Lung (tissue), 12 donors: ENCODE data around the gene PKD1. TPM values are rescaled to one million over a fixed set of nuclear protein-coding genes. Genes with fewer than 3 reads are reported as not detected.
A peak's percentile ranks its signal among the peaks of the same experiment; 100 is the strongest.

Experiments used
- ATAC-seq: fragments of 200-7000 bp; cut with Tn5 transposase; one replicate; pipeline ENCODE4 v1.9.1; 2020; ENCODE audit warnings: moderate number of reproducible peaks; ENCODE audit not compliant: insufficient read depth, low FRiP score
- DNase-seq, 3 donors: peaks; one replicate each; pipeline ENCODE4 v3.0.0-alpha.2; 2013 to 2017
- H3K27ac ChIP-seq, 2 donors: one replicate each; pipeline ENCODE4 v1.5.1; 2013; ENCODE audit warnings: mild to moderate bottlenecking in 2 of 2, moderate library complexity in 2 of 2, control low read depth in 1 of 2, inconsistent platforms in 1 of 2, low read depth in 1 of 2, low read length in 1 of 2
- H3K27me3 ChIP-seq, 3 donors: one replicate each; pipeline ENCODE4 v1.5.1; 2013; ENCODE audit warnings: low read length in 2 of 3; ENCODE audit not compliant: control insufficient read depth in 3 of 3, insufficient read depth in 3 of 3
- H3K36me3 ChIP-seq, 4 donors: one replicate each; pipeline ENCODE4 v1.5.1; 2013; ENCODE audit warnings: low read length in 4 of 4, mild to moderate bottlenecking in 1 of 4, moderate library complexity in 1 of 4; ENCODE audit not compliant: control insufficient read depth in 4 of 4, insufficient read depth in 4 of 4
- H3K4me1 ChIP-seq, 5 donors: one replicate each; pipeline ENCODE4 v1.5.1; 2013; ENCODE audit warnings: low read length in 5 of 5, mild to moderate bottlenecking in 2 of 5, moderate library complexity in 1 of 5; ENCODE audit not compliant: control insufficient read depth in 5 of 5, insufficient read depth in 5 of 5
- H3K4me3 ChIP-seq: one replicate; pipeline ENCODE4 v1.5.1; 2013; ENCODE audit warnings: mild to moderate bottlenecking, control low read depth, moderate library complexity
- H3K9ac ChIP-seq, 2 donors: one replicate each; pipeline ENCODE4 v1.5.1; 2013; ENCODE audit warnings: low read length in 2 of 2, control low read depth in 1 of 2; ENCODE audit not compliant: insufficient read depth in 1 of 2
- H3K9me3 ChIP-seq, 4 donors: one replicate each; pipeline ENCODE4 v1.5.1; 2013; ENCODE audit warnings: low read length in 3 of 4, mild to moderate bottlenecking in 1 of 4, moderate library complexity in 1 of 4; ENCODE audit not compliant: control insufficient read depth in 4 of 4, insufficient read depth in 3 of 4
- CTCF ChIP-seq: IDR thresholded peaks from 2 replicates; pipeline ENCODE4 v1.5.1; 2012; ENCODE audit warnings: mild to moderate bottlenecking; ENCODE audit errors: control extremely low read depth, extremely low read depth
- WGBS, 2 donors: extraction: QIAGEN DNeasy Blood & Tissue Kit; methylation state at CpG; one replicate each; pipeline ENCODE4 v1.1.7; 2013; 5-methylcytosine and 5-hydroxymethylcytosine counted together
- polyA plus RNA-seq, 2 donors: library from polyadenylated mRNA; stranded (reverse); fragments of 200-250 nt; gene quantifications; one replicate each; pipeline ENCODE4 v1.2.1, GENCODE V29; 2013
- total RNA-seq, 2 donors: library from RNA; depleted of rRNA in 1 of 2; stranded (reverse); fragments of >200 nt in 1 of 2; gene quantifications; one replicate each; pipeline ENCODE4 v1.2.1, GENCODE V29; 2014 to 2021
- donor health status: control.
- donor health status: control.
- donor health status: Bipolar disorder and iron deficiency.
- donor health status: healthy.
- donor health status: DM: yes; HTN: yes; CAD: no.

PKD1 gene
- total and polyA plus RNA-seq, 4 donors: 39.1 to 128 (median 64.6) TPM

- Histone ChIP-seq H3K27ac (peak overlapping the region in 1 of 2 donors; percentile 83), H3K9me3 (no peaks in the 10 kb centered on the region), H3K27me3 (no peaks in the 10 kb centered on the region), H3K36me3 (peaks cover 2 to 66% (median 8%) of the 10 kb centered on the region in 4 donors), H3K4me1 (peaks cover 0 to 3% (median 0%) of the 10 kb centered on the region in 5 donors), H3K4me3 (peak overlapping the region; percentile 47), H3K9ac (no peak overlapping the region)
- 63 to 90% methylated on average over 18 of the region's 18 CpGs for WGBS, 2 donors
- TF ChIP-seq CTCF: no peak
- peak in 1 of 3 donors; percentile 44 for DNase-seq
- no peak for ATAC-seq
Observed at GRCh38 chr16:2170080-2170479, 34.4 kb upstream of the PKD1 start.

DNA sequence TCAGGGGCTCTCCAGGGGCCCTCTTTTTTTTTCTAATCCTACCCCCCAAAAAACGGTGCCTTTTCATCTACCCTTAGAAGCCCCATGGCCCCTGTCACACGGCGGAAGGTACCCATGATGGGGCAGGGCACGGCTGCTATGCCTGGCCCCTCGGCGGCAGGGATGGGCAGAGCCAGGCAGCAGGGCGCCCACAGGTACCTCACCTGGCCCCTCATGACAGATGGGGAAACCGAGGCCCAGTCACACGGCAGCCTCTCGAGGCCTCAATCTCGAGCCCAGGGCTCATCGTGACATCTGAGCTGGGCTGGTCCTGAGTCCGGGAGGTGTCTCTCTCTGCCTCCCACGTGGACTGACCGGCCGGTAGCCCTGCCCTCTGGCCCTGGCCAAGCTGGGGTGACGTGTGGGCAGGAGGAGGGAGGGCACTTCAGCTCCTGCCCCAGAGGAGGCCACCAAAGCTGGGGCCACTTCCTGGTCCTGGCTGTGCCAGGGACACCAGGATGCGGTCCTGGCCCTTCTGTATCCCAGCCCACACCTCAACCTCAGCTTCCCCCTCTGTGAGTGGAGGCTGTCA lies 31.5 kb upstream of the PKD1 start:
- H3K9me3 ChIP-seq: no peaks in the 10 kb centered on the region
- no peak overlapping the region for H3K9ac ChIP-seq
- peaks cover 0 to 3% (median 0%) of the 10 kb centered on the region in 5 donors for H3K4me1 ChIP-seq
- TF ChIP-seq CTCF: no peak
- DNase-seq: no peak
- ATAC-seq: no peak
- 92 to 94% methylated on average over 18 of the region's 18 CpGs for WGBS, 2 donors
- H3K27me3 ChIP-seq: no peaks in the 10 kb centered on the region
- H3K36me3 ChIP-seq: peaks cover 0 to 43% (median 4%) of the 10 kb centered on the region in 4 donors
- H3K27ac ChIP-seq: no peak overlapping the region
- H3K4me3 ChIP-seq: no peak overlapping the region

DNA sequence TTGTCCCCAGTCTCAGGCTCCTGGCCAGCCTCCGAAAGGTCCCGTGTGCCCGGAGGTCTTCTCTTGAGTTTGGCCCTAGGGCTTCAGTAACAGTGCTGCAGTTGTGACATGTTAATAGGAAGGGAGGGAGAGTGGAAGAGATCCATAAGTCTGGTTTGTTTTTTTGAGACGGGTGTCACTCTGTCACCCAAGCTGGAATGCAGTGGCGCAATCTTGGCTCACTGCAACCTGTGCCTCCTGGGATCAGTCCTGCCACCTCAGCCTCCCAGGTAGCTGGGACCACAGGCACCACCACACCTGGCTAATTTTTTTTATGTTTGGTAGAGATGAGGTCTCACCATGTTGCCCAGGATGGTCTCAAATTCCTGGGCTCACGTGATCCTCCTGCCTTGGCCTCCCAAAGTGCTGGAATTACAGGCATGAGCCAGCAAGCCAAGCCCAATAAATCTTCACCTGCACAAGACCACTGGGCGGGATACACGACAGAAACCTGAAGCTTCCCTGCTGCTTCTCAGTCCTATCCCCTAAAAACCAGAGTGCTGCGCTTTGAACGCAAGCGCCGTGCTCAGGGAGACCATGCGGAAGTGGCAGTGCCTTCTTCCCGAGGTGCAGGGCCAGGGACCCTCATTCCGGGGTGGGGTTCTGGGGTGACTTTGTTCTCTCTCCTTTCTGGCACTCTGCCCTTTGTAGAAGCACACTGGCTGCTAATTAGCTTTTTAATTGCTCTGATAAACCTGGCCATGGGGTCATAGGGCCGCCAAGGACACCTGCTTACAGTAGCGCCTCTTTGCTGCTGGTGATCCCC lies 30.8 kb upstream of the PKD1 start:
- ATAC-seq (no peak), DNase-seq (no peak)
- H3K4me1 ChIP-seq: peaks cover 0 to 3% (median 0%) of the 10 kb centered on the region in 5 donors
- no peaks in the 10 kb centered on the region for H3K27me3 ChIP-seq
- no peak overlapping the region for H3K4me3 ChIP-seq
- no peak overlapping the region for H3K9ac ChIP-seq
- WGBS, 2 donors: 94% methylated on average over 17 of the region's 17 CpGs
- peaks cover 0 to 36% (median 4%) of the 10 kb centered on the region in 4 donors for H3K36me3 ChIP-seq
- H3K9me3 ChIP-seq: no peaks in the 10 kb centered on the region
- TF ChIP-seq CTCF: no peak
- no peak overlapping the region for H3K27ac ChIP-seq
